ENCODE data around the gene CLIC3.

CLIC3 gene

GRCh38 chr9:136979769-136980587, 16.4 kb downstream of the CLIC3 start:
- no peak for DNase-seq

DNA sequence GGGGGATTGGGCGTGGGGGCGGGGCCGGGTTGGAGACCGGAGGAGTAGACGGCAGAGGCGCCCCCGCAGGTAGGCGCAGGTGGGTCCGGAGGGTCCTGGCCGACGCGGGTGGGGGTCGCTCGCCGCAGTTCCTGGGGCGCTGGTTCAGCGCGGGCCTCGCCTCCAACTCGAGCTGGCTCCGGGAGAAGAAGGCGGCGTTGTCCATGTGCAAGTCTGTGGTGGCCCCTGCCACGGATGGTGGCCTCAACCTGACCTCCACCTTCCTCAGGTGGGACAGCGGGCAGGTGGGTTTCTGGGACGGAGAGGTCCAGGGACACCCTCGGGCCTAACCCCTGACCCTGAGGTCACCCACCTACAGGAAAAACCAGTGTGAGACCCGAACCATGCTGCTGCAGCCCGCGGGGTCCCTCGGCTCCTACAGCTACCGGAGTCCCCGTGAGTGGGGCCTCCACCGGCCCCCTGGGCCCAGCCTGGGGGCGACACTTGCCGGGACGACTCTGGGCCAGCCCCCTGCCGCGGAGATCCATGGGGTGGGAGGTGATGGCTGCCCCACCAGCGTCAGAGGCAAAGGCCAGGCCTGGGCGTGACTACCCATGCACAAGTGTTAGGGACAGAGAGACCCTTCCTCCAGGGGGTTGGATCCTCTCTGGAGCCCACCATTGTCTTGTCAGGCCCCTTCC, 17.4 kb downstream of the CLIC3 start:
- no peak for DNase-seq

- peak; percentile 46 for DNase-seq
Measured at GRCh38 chr9:136978073-136978864, 18.1 kb downstream of the CLIC3 start.

GRCh38 chr9:136977649-136978072, 18.7 kb downstream of the CLIC3 start:
- DNase-seq = no peak

DNA sequence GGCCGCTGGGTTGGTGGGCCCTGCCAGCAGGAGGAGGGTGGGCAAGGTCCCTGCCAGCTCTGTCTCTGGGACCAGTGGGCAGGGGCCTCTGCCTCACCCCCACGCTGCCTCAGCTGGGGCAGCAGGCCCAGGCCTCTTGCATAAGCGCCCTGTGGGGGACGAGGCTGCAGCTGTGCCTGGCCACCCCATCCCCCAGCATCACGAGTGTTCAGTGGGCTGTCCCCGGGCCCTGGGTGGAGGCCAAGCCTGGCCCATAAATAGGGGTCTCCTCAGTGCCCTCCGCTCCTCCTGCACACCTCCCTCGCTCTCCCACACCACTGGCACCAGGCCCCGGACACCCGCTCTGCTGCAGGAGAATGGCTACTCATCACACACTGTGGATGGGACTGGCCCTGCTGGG, 19.1 kb downstream of the CLIC3 start, which contains the start of gene PTGDS:
Gene PTGDS, plus strand, starts transcription at position 282 of the 400 bp plus-strand sequence. Its CDS starts 75 bp downstream, at position 357.
- no peak for DNase-seq

- peak; percentile 14 for DNase-seq
Measured at GRCh38 chr9:136975644-136976043, 20.7 kb downstream of the CLIC3 start.

- DNase-seq = no peak
Measured at GRCh38 chr9:136974817-136975535, 21.4 kb downstream of the CLIC3 start.

- DNase-seq = no peak
Measured at GRCh38 chr9:136973618-136974617, 22.4 kb downstream of the CLIC3 start.

DNA sequence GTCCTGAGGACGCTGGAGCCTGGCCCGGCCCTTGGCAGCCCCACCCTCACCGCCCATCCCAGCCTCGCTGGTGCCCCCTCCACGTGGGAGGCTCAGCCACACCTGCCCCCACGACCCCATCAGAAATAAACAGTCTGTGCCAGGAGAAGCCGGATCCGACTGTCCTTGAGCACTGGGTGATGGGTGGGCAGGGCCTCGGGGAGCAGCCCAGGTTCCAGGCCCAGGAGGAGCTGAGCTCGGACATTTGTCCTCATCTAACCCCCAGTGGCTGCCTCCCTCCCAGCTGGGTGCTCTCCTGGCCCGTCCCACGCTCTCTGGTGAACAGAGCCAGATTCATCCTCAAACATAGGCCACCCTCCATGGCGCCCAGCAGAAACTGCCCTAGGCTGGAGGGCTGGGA, 23.6 kb downstream of the CLIC3 start:
- DNase-seq = no peak

DNA sequence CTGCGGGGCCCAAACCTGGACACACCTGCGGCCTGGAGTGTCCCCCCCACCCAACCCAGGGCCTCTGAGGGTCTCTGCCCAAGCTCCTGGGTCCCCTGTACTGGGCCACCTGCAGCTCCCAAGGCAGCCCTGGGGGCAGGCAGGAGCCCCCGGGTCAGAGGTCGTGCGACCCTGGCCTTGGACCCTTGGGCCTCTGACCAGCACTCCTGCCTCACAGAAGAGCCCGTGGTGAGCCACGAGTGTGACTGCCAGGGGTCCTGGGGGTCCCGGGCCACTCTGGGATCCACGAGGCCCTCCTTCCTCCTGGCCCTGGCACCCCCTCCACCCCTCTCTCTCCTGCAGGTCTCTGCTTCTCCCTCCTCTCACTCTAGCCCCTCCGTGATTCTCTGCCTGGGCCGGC, 24.0 kb downstream of the CLIC3 start:
- DNase-seq = no peak

DNA sequence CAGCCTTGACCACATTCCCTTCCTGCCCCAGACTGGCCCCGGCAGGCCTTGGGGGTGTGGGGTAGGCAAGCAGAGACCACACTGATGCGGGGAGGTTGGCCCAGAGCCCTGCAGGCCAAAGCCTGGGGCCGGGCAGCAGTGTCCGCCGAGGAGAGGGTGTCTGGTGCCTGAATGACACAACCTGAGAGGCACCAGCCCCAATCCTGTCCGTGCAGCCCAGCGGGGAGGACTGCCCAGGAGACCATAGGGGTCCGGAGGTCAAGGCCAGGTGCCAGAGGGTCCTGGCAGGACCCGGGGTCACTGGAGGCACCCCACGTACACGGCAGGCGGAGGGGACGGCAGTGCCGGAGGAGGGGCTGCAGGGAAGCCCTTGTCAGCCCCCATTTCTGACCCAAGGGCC, 24.6 kb downstream of the CLIC3 start:
- DNase-seq = no peak

DNA sequence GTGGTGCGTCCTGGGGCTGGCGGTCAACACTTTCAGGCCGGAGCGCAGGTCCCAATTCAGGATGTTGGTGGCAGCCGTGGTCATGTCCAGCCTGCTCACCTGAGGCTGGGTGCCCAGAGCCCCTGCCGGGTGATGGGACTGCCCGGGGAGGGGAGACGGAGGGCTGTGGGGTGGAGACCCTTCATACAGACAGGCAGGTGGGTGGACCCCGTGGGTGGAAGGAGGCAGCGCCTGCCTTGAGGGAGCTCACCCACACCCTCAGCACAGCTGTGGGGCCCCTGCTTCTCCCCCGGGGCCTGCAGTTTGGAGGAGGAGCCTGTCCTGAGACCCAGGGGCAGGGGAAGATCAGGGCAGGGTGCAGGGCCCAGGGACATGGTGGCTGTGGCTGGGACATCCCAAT, 26.0 kb downstream of the CLIC3 start:
- DNase-seq = no peak

DNA sequence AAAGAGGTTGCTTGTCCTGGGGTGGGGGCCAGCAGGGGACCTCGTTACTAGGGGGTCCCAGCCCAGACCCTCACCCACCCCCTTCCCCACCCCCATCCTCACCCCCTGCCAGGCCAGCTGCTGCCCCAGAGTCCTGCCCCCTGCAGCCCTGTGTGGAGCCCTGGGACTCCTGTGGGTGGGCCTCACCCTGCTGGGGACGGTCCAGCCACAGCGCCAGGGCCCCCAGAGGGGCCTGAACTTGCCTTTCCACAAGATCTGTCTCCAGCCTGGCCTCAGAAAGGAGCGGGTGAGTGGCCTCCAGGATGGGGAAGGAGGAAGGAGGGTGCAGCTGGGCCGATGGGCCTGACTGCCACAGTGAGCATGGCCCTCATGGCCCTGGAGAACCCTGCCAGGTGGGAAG, 26.6 kb downstream of the CLIC3 start:
- no peak for DNase-seq

DNA sequence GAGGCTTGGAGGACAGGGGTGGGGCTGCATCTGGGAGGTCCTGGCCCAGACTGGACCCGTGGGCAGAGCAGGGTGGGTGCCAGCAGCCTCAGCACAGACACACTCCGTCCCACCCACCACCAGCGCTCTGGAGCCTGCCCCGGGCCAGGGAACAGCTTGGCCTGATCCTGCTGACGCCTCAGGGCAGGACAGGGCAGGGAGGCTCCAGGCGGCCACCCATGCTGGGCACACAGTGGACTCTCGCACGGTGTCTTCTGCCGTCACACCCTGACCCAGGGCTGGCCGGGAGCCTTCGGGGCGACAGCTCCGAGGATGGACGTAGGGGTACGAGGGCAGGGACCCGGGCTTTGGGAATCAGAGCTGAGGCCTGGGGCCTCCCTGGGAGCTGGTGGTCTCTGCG, 27.2 kb downstream of the CLIC3 start:
- DNase-seq = no peak

DNA sequence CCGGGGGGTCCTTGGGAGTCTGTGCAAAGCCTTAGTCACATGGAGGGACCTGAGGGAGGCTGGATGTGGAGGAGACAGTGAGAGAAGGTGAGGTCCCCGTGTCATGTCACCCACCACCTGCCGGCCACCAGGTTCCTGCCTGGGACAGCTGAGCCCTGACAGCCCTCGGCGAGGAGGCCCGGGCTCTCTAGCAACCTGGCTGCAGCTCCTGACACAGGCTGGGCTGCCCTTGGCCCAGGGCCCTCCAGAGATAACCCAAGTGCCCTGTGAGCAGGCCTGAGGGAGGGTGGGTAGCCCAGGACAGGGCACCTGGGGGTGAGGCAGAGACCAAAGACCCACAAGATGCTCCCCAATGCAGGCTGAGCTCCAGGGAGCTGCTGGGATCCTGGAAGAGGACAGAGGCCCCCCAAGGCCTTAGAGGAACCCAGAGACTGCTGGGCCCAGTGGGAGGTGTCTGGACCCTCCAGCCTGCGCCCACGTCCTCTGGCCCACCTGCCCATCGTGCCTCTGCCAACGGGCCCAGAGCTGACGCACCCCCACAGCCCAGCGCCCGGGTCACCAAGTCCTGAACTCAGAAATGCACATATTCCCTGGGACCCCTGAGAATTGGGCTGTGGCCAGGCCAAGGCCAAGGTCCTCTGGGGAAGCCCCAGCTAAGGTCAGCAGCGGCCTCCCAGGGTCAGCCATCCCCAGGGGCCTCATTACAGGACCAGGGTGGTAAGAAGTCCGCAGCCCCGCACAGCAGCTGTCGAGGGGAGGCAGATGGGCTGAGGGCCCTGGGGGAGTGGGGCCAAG, 27.8 kb downstream of the CLIC3 start:
- DNase-seq = no peak

- no peak for DNase-seq
Measured at GRCh38 chr9:136965771-136966484, 30.4 kb downstream of the CLIC3 start.

DNA sequence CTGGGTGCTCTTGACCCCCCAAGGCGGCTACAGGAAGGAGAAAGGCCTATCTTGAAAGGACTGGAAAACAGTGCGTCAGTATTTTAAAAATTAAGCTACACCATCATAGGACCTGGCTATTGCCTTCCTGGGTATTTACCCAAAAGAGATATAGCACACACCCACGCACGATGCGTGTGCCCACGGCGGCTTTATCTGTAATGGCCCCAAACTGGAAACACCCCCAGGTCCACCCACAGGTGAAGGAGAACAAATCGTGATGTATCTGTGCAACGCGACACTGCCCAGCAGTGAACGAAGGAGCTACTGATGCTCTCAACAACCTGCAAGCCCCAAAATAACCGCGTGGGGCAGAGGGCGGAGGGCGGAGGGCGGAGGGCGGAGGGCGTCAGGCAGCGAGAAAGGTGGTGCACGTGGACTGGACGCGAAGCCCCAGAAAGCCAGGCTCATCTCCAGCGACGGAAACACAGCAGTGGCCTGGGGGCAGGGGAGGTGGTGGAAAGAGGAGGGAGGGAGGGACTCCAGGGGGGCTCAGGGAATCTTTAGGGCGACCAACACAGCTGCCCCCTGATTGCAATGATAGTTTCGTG, 31.4 kb downstream of the CLIC3 start:
- DNase-seq = no peak

DNA sequence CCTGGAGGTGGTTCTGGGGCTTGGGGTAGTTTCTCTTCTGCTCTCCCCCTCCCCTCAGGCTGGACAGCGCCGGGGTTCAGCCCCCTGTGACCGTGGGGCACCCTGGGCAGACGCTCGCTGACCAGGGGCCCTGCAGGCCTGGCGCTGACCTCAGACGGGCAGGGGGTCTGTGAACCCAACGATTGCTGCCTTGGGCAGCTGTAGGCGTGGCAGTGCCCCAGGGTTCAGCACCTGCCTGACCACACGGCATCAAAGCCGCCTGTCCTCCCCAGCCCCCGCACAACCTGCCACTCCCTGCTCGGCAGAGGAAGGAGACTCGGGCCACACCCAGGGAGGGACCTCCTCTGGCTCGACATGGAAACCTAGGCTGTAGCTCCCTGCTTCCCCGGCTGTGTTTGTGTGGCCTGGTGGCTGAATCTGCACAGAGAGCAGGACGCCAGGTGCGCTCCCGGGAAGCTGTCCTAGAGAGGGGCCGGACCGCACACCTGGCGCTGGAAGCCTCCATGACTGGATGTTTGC, 32.1 kb downstream of the CLIC3 start:
- no peak for DNase-seq

DNA sequence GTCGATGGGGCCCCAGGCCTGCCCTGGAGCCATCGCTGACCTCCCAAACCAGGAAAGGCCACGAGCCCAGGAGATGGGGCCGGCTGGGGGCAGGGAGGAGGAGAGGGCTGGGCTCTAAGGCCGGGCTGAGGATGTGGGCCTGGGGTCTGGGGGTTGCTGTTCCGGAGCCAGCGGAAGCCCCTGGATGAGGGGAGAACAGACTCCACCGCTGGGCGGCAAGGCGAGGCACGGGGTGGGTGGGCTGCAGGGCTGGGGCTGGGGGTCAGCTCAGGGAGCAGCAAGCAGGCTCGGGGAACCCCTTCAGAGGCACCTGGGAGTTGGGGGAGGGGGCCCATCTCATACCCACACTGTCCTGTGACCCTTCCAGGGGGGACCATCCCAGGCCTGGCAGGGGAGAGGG, 32.6 kb downstream of the CLIC3 start:
- no peak for DNase-seq
